A673 (cell line): ENCODE measurements around the gene F13A1.

Experiments
- CTCF ChIP-seq: fragments of 300-800, 200-600 bp; sonication (generic); conservative IDR thresholded peaks from 2 replicates; pipeline ENCODE4 v1.5.1; 2017; ENCODE audit warnings: low read depth, mild to moderate bottlenecking, antibody characterized with exemption, low read length, moderate library complexity, mixed read lengths
- EZH2 ChIP-seq: fragments of 200-600 bp; sonication (generic); IDR thresholded peaks from 2 replicates; pipeline ENCODE4 v1.6.1; 2017; ENCODE audit warnings: borderline replicate concordance, low read depth, mild to moderate bottlenecking, mixed read lengths, antibody characterized with exemption, low read length; ENCODE audit not compliant: poor library complexity, severe bottlenecking

GRCh38 chr6:6351511-6352025, 31.1 kb upstream of the F13A1 start:
- TF ChIP-seq CTCF: no peak
- TF ChIP-seq EZH2: no peak
